Renal cortical epithelial cell (primary cell): ENCODE measurements around the gene NOTCH3. TPM values are rescaled to one million over a fixed set of nuclear protein-coding genes. Genes with fewer than 3 reads are reported as not detected.

Experiments used
- DNase-seq: peaks from one replicate; pipeline ENCODE4 v3.0.0-alpha.2; 2011; ENCODE audit warnings: low read depth
- total RNA-seq: library from RNA; depleted of rRNA; stranded (reverse); fragments of >200 nt; gene quantifications from 2 replicates; pipeline ENCODE4 v1.2.3, GENCODE V29; 2014

The NOTCH3 gene
- total RNA-seq, 1 donor from 2014 or later: 2.6 TPM

DNA sequence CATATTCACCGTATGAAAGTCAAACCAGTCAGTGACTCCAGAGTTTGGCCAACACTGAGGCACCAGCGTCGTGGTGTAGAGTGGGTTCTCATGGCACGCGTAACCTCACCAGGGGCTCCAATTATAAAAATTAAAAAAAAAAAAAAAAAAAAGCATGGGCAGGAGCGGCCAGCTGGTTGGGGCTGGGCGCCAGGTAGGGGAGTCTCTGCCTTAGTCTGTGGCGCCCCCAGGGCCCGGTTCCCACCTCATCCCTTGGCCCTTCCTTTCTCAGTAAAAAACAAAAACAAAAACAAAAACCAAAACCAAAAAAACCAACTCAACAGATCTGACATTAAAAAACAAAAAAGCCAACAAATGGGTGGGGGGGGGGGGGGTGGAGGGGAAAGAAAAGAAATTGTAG is 36.1 kb upstream of the NOTCH3 start:
- DNase-seq: no peak

DNA sequence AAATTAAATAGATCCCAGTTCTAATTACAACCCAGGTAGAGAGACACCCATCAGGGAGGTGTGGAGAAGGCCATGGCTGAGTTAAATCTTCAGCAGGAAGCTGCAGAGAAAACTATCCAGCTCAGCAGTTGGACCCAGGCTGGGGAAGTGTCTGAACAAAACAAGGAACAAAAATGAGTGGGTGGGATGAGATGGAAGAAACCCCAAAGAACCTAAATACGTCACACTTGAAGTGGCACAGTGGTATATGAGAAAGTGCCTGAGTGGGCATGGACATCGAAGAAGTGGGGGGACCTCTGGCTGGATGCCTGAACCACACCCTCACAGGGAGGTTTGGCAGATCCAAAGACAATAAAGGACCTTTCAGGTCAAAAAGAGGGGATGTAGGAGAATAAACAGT is 35.0 kb upstream of the NOTCH3 start:
- no peak for DNase-seq

DNA sequence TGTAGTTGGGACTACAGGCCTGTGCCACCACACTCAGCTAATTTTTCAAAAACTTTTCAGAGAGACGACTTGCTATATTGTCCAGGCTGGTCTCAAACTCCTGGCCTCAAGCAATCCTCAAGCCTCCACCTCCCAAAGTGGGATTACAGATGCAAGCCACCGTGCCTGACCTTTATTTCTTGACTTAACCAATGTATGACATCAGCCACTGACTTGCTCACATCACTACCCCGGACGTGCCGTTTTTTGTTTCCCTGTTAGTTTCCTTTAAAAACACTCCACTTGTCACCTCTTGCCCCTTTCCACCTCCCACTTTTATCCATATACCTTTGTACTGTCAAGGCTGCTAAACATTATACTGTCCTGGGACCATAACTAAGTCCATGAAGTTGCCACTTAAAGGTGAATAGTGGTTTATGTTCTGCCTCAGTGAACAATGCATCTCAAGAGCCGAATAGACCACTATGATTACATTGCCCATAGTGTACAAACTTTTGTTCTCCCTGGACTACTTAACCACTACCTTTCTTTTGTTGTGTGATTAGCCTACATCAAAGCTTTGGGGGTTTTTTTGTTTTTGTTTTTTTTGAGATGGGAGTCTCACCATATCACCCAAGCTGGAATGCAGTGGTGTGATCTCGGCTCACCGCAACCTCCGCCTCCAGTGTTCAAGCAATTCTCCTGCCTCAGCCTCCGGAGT is 33.8 kb upstream of the NOTCH3 start:
- no peak for DNase-seq

DNA sequence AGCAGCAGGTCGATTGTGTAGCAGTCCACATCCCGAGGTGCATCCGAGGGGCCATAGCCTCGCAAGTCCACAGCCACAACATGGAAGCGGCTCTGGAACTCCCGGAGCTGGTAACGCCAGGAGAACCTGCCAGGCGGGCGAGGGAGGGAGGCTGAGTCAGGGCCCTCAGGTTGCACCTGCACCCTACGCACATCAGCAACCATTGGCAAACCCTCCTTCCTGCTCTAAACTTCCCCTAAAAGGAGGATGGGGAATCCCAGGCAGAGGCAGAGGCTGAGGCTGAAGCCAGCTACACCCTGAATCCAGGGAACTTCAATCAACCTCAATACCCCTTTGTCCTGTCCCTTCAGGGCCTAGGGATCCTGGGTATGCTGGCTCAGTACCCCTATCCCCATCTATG is 30.5 kb upstream of the NOTCH3 start:
- no peak for DNase-seq

DNA sequence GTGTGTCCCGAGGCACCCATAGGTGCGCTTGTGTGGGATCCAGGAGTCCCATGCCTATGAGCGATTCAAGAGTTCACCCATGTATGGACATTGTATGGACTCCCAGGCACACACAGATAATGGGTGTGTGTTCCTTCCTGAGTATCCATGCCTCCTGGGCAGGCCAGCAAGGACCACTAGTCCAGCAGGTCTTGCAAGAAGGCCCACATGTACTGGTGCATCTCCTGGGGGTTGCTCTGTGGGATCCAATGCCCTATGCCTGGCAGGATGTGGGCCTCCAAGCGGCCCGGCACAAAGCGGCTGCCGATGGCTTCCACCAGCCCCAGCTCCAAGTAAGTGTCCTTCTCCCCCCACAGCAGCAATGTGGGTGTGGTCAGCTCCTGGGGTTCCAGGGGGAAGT is 26.5 kb upstream of the NOTCH3 start:
- no peak for DNase-seq

DNA sequence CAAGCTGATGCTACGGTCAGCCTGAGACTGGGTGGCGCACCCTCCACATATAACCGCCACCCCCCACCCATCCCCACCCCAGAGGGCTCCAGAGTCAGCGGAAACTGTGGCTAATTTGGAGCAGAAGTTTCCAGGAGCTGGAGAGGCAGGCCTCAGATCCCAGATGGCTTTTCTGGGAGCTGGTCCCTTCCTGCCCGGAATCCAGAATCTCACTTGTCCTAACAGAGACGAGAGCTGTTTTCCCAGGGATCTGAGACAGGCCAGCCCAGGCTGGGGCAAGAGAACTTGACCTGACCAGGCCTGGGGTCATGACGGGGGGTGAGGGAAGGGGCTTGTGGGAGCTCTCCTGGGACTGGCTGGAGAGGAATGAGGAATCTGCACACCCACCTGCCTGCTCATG is 25.0 kb upstream of the NOTCH3 start:
- DNase-seq: no peak

DNA sequence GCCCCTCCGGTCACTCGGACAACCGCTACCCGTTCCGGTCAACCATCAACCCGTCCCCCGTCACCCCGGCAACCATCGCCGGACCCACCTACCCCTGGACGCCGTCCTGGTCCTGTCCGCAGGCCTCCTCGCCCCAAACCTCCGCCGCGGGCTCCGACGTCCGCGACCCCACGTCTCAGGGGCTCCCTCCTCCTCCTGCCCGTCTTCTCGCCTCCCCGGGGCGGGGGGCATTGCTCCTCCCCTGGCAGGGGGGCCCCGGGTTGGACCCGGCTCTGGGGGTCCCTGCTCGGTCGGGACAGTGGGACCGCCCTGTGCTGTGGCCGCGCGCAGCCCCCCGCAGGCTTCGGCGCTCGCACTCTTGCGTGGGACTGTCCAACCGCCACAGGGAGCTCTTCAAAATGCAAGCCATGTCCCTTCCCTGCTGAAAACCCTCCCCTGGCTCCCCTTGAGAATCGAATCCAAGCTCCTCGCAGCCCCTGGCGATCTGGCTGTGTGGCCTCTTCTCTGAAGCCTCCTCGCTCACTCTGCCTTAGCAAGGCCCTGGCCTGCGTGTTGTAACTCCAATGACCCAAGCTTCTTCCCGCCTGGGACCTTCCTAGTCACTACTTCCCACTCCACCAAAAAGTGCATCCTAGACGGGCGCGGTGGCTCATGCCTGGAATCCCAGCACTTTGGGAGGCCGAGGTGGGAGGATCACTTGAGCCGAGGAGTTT is 23.0 kb upstream of the NOTCH3 start:
- no peak for DNase-seq

DNA sequence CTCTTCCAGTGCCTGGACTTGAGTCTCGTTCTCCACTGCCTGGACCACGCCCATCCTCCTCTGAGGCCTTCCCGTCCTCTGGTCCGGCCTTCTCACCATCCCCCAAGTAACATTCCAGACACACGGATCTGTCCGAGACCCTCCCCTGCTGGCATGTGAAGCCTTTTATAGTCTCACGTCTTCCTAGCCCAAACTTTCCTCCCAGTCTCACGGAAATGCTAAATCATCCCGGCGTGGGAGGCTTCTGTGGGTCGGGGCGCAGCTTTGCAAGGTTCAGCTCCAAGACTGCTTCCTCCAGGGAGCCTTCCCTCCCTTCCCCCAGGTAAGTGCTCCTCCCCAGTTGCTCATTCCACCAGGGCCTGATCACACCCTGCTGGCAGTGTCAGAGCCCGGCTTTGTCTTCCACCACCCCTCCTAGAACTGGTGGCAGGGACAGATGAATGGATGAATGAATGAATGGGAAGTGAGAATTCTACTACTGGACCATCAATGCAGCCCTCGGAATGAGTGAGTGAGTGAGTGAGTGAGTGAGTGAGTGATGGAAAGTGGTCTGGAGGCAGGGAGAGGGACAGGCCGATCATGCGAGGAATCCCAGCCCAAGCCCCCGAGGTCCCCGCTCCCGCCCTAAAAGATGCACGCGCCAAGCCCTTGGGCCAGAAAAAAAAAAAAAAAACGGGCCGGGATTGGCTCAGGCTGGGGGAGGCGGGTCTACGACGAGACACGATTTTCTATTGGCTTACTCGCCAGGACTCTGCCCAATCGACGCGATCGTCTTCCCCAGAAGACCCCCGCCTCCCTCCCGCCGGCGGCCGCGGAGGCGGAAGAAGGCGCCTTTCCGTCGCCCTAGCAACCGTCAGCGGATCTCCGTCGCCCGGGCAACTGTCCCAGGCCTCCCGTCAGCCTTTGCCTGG is 22.2 kb upstream of the NOTCH3 start:
- DNase-seq: peak; percentile 84

DNA sequence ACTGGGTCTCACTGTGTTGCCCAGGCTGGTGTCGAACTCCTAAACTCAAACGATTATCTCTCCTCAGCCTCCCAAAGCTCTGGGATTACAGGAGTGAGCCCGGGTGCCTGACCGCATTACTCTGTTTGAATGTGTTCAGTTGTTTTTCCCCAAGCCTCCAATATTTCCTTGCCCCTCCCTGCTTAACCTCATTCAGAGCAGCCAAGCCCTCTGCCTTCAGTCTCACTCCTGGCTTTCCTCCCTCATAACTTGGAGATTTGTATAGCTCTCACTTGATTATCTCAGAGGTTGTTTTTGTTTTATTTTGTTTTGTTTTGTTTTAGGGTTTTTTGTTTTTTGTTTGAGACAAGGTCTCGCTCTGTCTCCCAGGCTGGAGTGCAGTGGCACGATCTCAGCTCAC is 20.0 kb upstream of the NOTCH3 start:
- DNase-seq: no peak

DNA sequence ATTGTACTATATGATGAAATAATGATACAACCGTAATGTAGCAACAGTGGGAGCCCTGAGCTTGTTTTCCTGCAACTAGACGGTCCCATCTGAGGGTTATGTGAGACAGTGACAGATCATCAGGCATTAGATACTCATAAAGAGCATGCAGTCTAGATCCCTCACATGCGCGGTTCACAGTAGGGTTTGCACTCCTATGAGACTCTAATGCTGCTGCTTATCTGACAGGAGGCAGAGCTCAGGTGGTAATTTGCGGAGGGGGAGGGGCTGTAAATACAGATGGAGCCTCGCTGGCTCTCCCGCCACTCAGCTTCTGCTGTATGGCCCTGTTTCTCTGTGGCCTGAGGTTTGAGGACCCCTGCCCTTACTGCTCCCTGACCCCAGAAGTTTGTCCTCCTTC is 17.7 kb upstream of the NOTCH3 start:
- DNase-seq: no peak

DNA sequence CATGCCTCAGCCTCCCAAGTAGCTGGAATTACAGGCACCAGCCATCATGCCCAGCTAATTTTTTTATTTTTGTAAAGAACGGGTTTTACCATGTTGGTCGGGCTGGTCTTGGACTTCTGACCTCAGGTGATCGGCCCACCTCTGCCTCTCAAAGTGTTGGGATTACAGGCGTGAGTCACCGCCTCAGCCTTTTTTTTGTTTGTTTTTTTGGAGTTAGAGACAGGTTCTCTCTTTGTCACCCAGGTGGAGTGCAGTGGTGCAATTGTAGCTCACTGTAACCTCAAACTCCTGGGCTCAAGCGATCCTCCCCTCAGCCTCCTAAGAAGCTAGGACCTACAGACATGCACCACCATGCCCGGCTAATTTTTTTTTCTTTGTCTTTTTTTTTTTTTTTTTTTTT is 15.6 kb upstream of the NOTCH3 start:
- DNase-seq: no peak

DNA sequence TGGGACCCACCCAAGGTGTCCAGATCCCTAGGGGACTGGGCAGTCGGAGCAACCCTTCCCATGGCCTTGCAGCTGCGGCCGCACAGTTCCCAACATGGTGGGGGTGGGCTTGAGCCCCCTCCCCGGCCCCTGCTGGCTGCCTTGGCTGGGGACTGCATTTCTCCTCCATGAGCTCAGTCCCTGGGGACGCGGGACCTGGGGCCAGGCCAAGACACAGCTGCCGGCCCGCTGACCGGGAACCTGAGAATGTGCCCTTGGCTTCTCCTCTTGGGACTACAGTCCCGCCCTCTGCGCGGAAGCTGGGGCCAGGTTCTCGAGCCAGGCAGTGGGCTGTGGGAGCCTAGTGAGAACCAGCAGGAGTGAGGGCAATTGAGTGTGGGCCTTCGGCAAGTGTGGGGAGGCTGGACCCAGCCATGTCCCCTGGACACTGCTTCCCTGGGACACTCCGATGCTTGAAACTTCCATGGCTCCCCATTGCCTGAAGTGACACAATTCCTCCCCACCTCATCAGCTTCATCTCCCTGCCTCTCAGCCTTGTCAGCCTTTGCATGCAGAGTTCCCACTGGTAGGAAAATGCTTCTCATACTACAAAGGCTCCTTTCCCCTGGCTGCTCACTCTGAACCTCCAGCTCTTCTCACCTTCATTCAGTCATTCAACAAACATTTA is 13.1 kb upstream of the NOTCH3 start:
- no peak for DNase-seq

DNA sequence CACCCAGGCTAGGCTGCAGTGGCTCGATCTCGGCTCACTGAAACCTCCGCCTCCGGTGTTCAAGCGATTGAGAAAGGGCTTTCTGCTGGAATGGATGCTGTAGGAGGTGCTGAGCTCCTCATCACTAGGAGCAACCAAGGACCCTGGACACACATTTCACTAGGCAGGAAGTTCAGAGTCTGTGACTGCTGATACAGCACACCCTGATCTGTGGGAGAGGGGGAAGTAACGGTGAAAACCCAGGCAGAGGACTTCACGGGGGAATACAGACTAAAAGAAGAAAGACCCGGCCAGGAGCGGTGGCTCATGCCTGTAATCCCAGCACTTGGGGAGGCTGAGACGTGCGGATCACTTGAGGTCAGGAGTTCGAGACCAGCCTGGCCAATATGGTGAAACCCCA is 11.9 kb upstream of the NOTCH3 start:
- DNase-seq: no peak

DNA sequence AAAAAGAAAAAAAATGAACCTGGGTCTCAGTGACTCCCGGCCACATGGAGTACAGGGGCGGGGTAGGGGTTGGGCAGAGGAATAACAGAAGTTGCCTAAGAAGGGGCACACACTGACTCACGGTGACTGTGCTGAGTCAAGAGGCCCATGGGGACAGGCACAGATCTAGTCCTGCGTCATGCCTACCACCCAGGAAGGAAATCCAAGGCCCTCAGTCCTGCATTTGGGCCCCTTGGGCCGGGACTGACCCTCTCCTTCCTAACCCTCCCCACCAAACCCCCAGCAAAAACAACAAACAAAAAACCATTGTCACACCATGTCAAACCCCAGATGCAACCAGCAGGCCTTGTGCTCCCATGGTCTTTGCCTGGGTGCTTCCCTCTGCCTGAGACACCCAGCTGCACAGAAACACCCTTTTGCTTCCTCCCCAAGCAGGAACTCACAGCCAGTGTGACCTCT is 9.6 kb upstream of the NOTCH3 start:
- peak; percentile 37 for DNase-seq

DNA sequence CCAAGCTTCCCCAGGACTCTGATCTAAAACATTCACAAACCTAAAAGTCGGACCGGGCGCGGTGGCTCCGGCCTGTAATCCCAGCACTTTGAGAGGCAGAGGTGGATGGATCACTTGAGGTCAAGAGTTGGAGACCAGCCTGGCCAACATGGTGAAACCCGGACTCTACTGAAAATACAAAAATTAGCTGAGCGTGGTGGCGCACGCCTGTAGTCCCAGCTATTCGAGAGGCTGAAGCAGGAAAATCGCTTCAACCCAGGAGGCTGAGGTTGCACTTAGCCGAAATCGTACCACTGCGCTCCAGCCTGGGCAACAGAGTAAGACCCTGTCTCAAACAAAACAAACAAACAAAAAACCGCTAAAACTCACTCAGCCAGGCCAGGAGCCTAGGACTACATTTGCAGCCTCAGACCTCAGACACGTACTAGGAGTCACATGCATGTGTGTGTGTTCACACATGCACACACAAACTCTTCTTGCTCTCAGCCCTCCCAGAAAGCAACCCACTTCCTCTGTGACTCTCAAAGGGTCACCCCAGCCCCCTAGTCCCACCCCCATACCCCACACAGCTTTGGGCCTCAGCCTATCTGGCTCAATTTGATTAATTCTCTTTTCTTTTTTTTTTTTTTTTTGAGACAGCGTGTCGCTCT is 704 bp upstream of the NOTCH3 start:
- no peak for DNase-seq

DNA sequence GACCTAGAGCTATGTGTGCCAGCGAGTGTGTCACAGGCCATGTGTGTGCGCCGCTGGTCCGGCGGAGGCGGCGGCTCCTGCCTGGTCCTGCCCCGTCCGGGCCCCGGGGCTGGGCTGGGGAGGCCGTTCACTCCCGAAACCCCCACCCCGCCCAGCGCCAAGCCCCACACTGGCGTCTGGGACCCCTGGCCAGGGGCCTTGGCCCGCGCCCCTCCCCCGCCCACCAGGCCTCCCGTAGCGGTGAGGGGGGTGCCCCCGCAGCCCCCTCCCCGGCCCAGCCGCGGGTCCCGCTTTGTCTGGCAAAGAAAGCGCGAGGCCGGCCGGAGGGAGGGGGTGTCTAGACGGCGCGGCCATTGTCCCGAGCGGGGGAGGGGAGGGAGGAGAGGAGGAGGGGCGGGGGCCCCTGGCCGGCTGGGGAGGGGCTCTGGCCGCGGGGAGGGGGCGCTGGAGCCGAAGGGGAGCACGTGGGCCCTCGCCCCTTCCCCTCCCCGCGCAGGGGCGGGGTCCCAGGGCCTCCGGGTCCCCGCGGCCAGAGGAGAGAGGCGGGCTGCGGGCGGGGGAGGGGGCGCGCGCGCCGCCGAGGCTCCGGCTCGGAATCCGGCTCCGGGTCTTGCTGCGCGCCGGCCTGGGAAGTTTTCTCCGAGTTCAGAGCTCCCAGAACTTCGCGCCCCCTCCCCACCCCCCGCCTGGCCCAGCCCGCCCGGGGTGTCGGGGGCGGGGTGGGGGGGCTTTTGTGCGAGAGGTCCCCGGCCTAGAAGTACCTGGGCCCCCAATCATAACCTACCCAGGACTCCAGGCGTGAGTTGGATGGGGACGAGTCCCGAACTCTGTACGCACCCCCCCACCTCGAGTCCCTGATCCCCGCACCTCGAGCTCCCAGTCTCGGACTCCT is 888 bp downstream of the NOTCH3 start:
- no peak for DNase-seq

DNA sequence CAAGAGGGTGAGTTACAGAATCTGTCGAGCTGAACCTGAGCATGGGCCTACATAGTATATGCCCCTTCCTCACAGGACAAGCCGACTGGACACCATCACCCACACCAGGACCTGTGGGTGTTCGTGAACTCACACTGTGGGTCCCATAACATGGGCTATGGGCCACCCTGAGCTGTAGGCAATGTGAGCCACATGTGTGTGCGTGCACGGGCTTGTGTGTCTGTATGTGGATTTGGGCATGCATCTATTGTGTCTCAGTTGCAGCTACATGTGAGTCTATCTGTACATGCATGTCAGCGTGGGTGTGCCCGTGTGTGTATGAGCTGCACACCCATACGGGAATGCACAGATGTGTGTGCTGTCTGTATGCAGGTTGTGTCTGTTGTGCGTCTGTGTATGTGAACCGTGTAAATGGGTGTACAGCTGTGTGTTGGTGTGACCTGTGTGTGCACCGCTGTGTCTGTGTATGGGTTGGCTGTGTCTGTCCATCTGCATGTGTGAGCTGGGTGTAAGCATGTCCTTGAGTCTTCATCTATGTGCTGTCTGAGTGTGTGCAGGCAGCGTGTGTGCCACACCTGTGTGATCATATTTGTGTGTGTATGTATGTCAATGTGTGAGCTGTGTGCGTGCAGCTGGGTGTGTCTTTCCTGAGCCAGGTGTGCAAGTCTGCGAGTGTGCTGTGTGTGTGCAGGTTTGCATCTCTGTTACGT is 1.7 kb downstream of the NOTCH3 start:
- no peak for DNase-seq

DNA sequence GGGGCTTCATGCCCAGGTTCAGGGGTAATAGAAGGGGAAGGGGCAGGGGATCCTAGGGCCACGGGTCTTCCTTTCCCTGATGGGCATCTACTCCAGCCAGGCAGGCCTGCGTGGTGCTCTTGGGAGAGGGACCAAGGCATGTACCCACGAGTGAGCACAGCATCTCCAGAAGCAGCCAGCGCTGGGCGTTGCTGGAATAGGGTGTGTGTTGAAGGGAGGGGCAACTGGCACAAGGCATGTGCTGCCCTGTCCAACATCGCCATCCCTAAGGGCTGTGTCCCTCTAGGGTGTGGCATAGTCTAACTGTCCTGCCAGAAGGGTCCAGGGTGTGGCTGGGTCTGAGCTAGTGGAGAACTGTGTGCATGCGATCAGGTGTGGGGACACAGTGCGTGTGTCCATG is 2.9 kb downstream of the NOTCH3 start:
- no peak for DNase-seq

DNA sequence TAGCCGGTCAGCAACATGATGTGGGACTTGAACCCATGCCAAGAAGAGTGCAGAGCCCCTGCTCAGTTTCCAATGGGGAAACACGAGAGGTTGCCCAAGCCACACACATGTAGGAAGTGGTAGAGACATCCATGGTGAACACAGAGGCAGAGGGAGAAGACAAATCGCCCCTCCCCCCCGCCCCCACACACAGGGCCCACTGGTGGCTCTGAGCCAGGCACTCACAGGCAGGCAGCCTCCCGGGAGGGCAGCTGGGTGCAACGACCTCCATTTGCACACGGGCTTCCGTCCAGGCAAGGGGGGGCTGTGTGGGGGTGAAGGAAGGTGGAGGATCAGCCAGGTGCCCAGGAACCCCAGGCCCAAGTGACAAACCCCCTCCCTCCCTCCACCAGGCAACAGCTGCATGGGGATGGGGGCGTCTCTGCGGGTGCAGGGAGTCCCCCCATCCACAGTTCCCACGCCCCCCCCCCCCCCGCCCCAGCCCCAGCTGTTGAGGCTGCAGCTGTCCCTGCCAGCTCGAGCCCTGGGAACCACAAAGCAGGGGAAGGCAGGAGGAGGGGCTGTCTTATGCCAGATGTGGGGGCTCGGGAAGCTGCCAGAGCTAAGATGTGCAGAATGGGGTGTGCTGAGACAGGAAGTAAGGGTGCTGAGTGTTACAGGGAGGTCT is 3.4 kb downstream of the NOTCH3 start:
- no peak for DNase-seq
